Activated CD8-positive, alpha-beta memory T cell treated with anti-CD3 and anti-CD28 coated beads for 1 hour (primary cell): ENCODE results near the gene MAP2K7.
"Not testable (repeated sequence)": the region's sequence is repeated elsewhere in the genome, so short reads cannot be mapped to it uniquely, and the experiment has no call there.

ENCODE experiments used
- DNase-seq, 2 donors: peaks; one replicate each; pipeline ENCODE4 v3.0.0-alpha.2; 2020; ENCODE audit warnings: low read depth in 1 of 2; ENCODE audit errors: extremely low read depth in 1 of 2

MAP2K7 gene

DNA sequence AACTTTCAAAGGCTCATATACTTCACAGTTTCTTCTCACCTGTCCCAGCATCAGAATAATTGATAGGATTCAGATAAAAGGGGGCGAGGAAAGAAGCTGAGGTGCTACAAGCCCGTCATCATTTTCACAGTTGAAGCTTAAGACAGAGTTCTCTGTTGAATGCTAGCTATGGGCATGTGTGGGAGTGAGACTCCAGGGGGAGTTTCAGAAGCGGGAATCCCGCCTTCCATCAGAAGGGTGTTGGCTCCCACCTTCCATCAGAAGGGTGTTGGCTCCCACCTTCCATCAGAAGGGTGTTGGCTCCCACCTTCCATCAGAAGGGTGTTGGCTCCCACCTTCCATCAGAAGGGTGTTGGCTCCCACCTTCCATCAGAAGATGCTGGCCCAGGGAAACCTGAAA, 57.4 kb downstream of the MAP2K7 start:
- DNase-seq, result not testable (repeated sequence)

DNA sequence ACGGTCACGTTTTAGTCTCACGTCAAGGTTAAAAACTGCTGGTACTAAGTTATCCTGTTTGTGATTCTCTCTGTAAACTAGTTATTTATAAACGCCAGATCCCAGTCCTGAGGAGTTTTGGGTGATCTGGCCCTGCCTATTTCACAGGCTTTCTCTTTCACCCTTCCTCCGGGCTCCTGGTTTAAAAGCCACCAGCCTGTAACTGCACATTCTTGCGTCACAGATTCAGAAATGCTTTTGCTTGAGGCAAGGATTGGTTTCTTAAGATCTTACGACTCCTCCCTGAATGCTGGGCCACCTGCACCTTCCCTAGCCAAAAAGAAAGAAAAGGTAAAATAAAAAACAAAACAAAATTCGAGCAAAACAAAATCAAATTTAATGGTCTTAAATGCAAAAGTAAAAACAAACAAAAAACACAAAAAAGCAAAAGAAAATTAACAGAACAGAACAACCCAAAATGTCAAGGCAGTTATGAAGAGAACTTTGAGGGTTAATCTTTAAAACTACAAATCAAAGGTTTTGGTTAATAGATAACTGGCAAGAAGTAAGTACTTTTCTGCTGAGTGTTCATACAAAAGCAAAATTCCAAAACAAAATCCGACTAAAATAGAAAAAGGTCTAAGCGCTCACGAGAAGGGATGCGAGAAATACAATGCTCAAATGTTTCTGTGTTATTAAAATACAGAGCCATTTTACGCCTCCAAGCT, 58.4 kb downstream of the MAP2K7 start:
- no peak for DNase-seq

DNA sequence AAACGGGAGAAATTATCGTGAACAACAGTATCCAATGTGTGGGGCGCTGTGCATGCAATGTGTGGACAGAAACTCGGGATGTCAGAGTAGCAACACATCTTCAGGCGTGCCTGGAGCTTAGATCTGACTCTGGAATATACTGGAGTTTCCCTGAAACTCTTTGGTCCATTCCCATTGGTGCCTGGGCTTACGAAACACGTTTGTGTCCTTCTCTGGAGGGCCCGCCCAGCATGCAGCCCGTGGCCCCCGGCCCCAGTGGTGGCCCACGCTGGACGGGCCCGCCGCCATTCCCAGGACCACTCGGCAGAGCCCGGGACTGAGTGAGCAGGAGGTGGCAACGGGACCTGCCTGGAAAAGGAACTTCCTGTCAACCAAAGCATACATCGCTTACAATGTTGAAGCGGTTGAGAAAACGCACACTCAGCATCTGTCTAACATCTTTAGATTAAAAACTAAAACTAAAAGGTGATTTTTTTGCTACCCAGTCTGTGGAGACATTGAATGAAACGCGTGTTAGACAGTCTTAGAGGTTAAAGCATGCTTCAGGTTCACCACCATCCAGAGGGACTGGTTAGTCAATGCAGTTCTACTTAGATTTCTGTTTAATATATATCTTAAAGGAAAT, 59.1 kb downstream of the MAP2K7 start:
- no peak for DNase-seq

DNA sequence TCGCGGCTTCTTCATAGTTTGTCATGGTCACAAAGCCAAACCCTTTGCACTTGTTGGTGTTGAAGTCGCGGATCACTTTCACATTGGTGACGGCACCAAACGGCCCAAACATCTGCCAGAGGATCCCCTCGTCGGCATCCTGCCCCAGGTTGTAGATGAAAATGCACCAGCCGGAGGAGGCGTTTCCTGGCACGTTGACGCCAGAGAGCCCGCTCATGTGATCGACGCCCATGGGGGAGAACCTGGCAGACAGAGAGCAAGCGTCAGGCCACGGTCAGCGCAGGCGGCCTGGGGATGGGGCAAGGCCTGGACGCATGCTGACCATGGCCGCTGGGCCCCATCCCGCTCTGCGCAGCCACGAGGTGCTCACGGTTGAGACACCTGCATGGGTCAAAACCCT, 59.9 kb downstream of the MAP2K7 start:
- no peak for DNase-seq
